CD4-positive, CD25-positive, alpha-beta regulatory T cell (primary cell): ENCODE results near the gene SLC19A2. TPM values are rescaled to one million over a fixed set of nuclear protein-coding genes. Genes with fewer than 3 reads are reported as not detected.

Experiments
- ATAC-seq, 2 donors: fragments of 150-1000 bp; cut with Tn5 transposase; one replicate each; pipeline ENCODE4 v1.10.0; 2021; ENCODE audit warnings: low read depth in 2 of 2, moderate number of reproducible peaks in 2 of 2, moderate library complexity in 1 of 2
- DNase-seq, 3 donors: peaks; one replicate each; pipeline versions ENCODE4 v3.0.0 to v3.0.0-alpha.2; 2012 to 2022; ENCODE audit warnings: mixed read lengths in 1 of 3
- H3K27ac ChIP-seq: one replicate; pipeline ENCODE4 v1.7.0; 2013; ENCODE audit warnings: mild to moderate bottlenecking, low read length; ENCODE audit not compliant: insufficient read depth, poor library complexity, severe bottlenecking
- H3K27me3 ChIP-seq: one replicate; pipeline ENCODE4 v1.7.0; 2013; ENCODE audit warnings: low read length; ENCODE audit not compliant: control insufficient read depth, insufficient read depth
- H3K36me3 ChIP-seq: one replicate; pipeline ENCODE4 v1.7.0; 2013; ENCODE audit warnings: mild to moderate bottlenecking, low read length, moderate library complexity; ENCODE audit not compliant: control insufficient read depth, insufficient read depth
- H3K4me1 ChIP-seq: 2 replicates; pipeline ENCODE4 v1.7.0; 2013; ENCODE audit warnings: mild to moderate bottlenecking, low read length; ENCODE audit not compliant: insufficient read depth, control insufficient read depth, poor library complexity, severe bottlenecking
- H3K4me3 ChIP-seq: one replicate; pipeline ENCODE4 v1.7.0; 2013; ENCODE audit warnings: low read depth, mild to moderate bottlenecking, low read length, moderate library complexity
- H3K9me3 ChIP-seq, 2 experiments: 1 replicate in 1 of 2; 2 replicates in 1 of 2; pipeline ENCODE4 v1.7.0; 2013; ENCODE audit warnings: low read length in 2 of 2, mild to moderate bottlenecking in 1 of 2, moderate library complexity in 1 of 2; ENCODE audit not compliant: control insufficient read depth in 2 of 2
- H3K27ac Mint-ChIP-seq, 3 donors: one replicate each; pipeline ENCODE4 v1.8.0; 2020 to 2022; ENCODE audit warnings: mild to moderate bottlenecking in 3 of 3, mixed read lengths in 3 of 3, moderate library complexity in 2 of 3
- H3K27me3 Mint-ChIP-seq: one replicate; pipeline ENCODE4 v1.8.0; 2022; ENCODE audit warnings: mild to moderate bottlenecking, mixed read lengths
- H3K36me3 Mint-ChIP-seq: one replicate; pipeline ENCODE4 v1.8.0; 2020; ENCODE audit warnings: mixed read lengths
- H3K4me1 Mint-ChIP-seq, 4 donors: one replicate each; pipeline ENCODE4 v1.8.0; 2020 to 2022; ENCODE audit warnings: mixed read lengths in 4 of 4, mild to moderate bottlenecking in 1 of 4
- H3K4me3 Mint-ChIP-seq, 4 donors: one replicate each; pipeline ENCODE4 v1.8.0; 2020 to 2022; ENCODE audit warnings: mild to moderate bottlenecking in 4 of 4, mixed read lengths in 4 of 4, moderate library complexity in 3 of 4
- H3K9me3 Mint-ChIP-seq, 7 donors: one replicate each; pipeline ENCODE4 v1.8.0; 2020 to 2022; ENCODE audit warnings: mixed read lengths in 7 of 7, mild to moderate bottlenecking in 3 of 7, moderate library complexity in 2 of 7
- polyA plus RNA-seq, 4 donors: library from polyadenylated mRNA; unstranded; fragments of 300-500 nt; fragmentation: Illumina TruSeq; gene quantifications; one replicate each; pipeline ENCODE4 v1.2.3, GENCODE V29; 2021
- total RNA-seq: library from RNA; stranded (reverse); gene quantifications from one replicate; pipeline ENCODE4 v1.2.3, GENCODE V29; 2022

Gene SLC19A2
- total and polyA plus RNA-seq, 5 donors from 2014 or later, result 0.48 to 4.3 (median 0.83) TPM

- H3K27ac ChIP-seq, result no peak overlapping the region
- Mint-ChIP-seq H3K4me1 (no peaks in the 10 kb centered on the region), H3K27ac (no peak overlapping the region), H3K4me3 (no peak overlapping the region), H3K9me3 (peaks cover 0 to 33% (median 16%) of the 10 kb centered on the region in 7 donors), H3K27me3 (peaks cover 34% of the 10 kb centered on the region), H3K36me3 (no peaks in the 10 kb centered on the region)
- H3K36me3 ChIP-seq, result no peaks in the 10 kb centered on the region
- H3K27me3 ChIP-seq, result peaks cover 11% of the 10 kb centered on the region
- no peak overlapping the region for H3K4me3 ChIP-seq
- H3K9me3 ChIP-seq, result peaks cover 0 to 2% of the 10 kb centered on the region in 2 experiments
- DNase-seq, result no peak
- no peaks in the 10 kb centered on the region for H3K4me1 ChIP-seq
- ATAC-seq, result no peak
Measured at GRCh38 chr1:169414952-169415351, 70.8 kb downstream of the SLC19A2 start.

Other genes with a start within 250 kb of the SLC19A2 start
- gene NME7, start 118.1 kb downstream of the SLC19A2 start, total RNA-seq, result 8.3 TPM
- 10 to 100 TPM; 13.0 to 40.2 (median 19.9) TPM for gene NME7, start 118.1 kb downstream of the SLC19A2 start, polyA plus RNA-seq
- gene BLZF1, start 117.7 kb downstream of the SLC19A2 start, total RNA-seq, result 22.9 TPM
- 10 to 100 TPM; 15.1 to 24.4 (median 16.5) TPM for gene BLZF1, start 117.7 kb downstream of the SLC19A2 start, polyA plus RNA-seq
- not detected for gene CCDC181, start 58.5 kb downstream of the SLC19A2 start, total RNA-seq
- not detected for gene CCDC181, start 58.5 kb downstream of the SLC19A2 start, polyA plus RNA-seq
- 80.6 TPM for gene F5, start 100.5 kb upstream of the SLC19A2 start, total RNA-seq
- gene F5, start 100.5 kb upstream of the SLC19A2 start, polyA plus RNA-seq, result 10 to 100 TPM; 10.1 to 29.4 (median 17.5) TPM
- 12.1 TPM for gene SELP, start 144.2 kb upstream of the SLC19A2 start, total RNA-seq
- 10 to 100 TPM; 15.2 to 25.2 (median 22.5) TPM for gene SELP, start 144.2 kb upstream of the SLC19A2 start, polyA plus RNA-seq
- gene SELL, start 225.7 kb upstream of the SLC19A2 start, total RNA-seq, result 370 TPM
- 1,000 to 10,000 TPM; 1,894 to 2,165 (median 2,020) TPM for gene SELL, start 225.7 kb upstream of the SLC19A2 start, polyA plus RNA-seq
- gene SELE, start 248.1 kb upstream of the SLC19A2 start, total RNA-seq, result not detected
- gene SELE, start 248.1 kb upstream of the SLC19A2 start, polyA plus RNA-seq, result under 1 TPM in 2 of 4 donors, not detected in 2; 0.06 to 0.09 TPM